ENCODE measurements around the gene ZNF555. TPM values are rescaled to one million over a fixed set of nuclear protein-coding genes. Genes with fewer than 3 reads are reported as not detected.

ZNF555 gene
- total RNA-seq, 4 donors from 2014 or later: 1.9 to 5.5 (median 2.7) TPM

DNA sequence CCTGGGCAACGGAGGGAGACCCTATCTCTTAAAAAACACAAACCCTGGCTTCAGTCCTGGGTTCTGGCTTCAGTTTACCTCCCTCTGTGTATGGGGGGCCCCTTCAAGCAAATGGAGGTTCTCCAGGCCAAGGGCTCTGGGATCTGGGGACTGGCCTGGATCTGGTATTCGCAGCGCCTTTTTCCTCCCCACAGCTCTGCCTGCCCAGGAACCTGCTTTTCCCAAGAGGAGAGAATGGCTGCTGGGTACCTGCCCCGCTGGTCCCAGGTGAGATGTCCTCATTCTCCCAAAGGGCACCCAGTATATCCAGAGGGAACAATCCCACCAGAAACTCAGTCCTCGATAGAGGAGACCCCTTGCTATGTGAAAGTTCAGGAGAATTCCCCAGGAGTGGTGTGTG lies 18.4 kb upstream of the ZNF555 start:
- peaks cover 0 to 8% of the 10 kb centered on the region in 2 donors for H3K4me1 ChIP-seq
- DNase-seq: no peak
- TF ChIP-seq, protein P1, sequence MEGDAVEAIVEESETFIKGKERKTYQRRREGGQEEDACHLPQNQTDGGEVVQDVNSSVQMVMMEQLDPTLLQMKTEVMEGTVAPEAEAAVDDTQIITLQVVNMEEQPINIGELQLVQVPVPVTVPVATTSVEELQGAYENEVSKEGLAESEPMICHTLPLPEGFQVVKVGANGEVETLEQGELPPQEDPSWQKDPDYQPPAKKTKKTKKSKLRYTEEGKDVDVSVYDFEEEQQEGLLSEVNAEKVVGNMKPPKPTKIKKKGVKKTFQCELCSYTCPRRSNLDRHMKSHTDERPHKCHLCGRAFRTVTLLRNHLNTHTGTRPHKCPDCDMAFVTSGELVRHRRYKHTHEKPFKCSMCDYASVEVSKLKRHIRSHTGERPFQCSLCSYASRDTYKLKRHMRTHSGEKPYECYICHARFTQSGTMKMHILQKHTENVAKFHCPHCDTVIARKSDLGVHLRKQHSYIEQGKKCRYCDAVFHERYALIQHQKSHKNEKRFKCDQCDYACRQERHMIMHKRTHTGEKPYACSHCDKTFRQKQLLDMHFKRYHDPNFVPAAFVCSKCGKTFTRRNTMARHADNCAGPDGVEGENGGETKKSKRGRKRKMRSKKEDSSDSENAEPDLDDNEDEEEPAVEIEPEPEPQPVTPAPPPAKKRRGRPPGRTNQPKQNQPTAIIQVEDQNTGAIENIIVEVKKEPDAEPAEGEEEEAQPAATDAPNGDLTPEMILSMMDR (IDR thresholded peaks at IDR 0.05 in 4 of 5, conservative IDR thresholded peaks at IDR 0.05 in 1 of 5): no peak
- TF ChIP-seq POLR2A (IDR thresholded peaks at IDR 0.05): no peak
- H3K9me3 ChIP-seq: no peaks in the 10 kb centered on the region
- peaks cover 0 to 19% of the 10 kb centered on the region in 2 donors for H3K36me3 ChIP-seq
- intact Hi-C loops (cut with DNase I; ENCODE audit: low total_unique reads) (no loop called here), in situ Hi-C loops (cut with MboI; ENCODE audit: low sequenced_read_pairs in 4 of 4) (loop anchor here in 1 of 4 donors (10.0 kb wide), 1 partner anchor 52 kb away; no protein-coding TSS in a partner anchor)
- no peaks in the 10 kb centered on the region for H3K27me3 ChIP-seq
- no peak overlapping the region for H3K4me3 ChIP-seq
- no peak for ATAC-seq
- no peak overlapping the region for H3K27ac ChIP-seq

DNA sequence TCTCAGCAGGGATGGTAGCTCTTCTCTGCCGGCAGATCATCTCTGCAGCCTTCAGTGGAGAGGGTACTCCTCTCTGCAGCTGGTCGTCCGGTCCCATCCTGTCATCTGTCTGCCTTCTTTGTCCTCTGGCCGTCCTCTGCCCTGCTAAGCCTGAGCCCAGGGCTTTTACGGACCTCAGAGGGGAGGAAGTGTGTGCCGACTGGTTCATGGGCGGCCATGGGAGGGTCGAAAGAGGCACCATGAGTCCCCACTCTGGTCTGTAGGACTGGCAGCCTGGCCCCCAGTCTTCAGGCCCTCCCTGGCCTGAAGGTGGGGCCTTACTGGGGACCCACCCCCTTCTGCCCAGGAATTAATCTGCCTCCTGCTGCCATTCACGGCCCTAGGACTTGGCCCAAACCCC lies 17.6 kb upstream of the ZNF555 start:
- H3K9me3 ChIP-seq: no peaks in the 10 kb centered on the region
- in situ Hi-C loops (cut with MboI; ENCODE audit: low sequenced_read_pairs in 4 of 4): loop anchor here in 1 of 4 donors (10.0 kb wide), 1 partner anchor 51 kb away; no protein-coding TSS in a partner anchor
- H3K27me3 ChIP-seq: no peaks in the 10 kb centered on the region
- no peak for TF ChIP-seq POLR2A (IDR thresholded peaks at IDR 0.05)
- TF ChIP-seq, protein P1 (IDR thresholded peaks at IDR 0.05 in 4 of 5, conservative IDR thresholded peaks at IDR 0.05 in 1 of 5): no peak
- DNase-seq (no peak), ATAC-seq (no peak)
- no peak overlapping the region for H3K27ac ChIP-seq
- no peak overlapping the region for H3K4me3 ChIP-seq
- peaks cover 0 to 8% of the 10 kb centered on the region in 2 donors for H3K4me1 ChIP-seq
- intact Hi-C loops (cut with DNase I; ENCODE audit: low total_unique reads): no loop called here
- peaks cover 0 to 27% of the 10 kb centered on the region in 2 donors for H3K36me3 ChIP-seq

DNA sequence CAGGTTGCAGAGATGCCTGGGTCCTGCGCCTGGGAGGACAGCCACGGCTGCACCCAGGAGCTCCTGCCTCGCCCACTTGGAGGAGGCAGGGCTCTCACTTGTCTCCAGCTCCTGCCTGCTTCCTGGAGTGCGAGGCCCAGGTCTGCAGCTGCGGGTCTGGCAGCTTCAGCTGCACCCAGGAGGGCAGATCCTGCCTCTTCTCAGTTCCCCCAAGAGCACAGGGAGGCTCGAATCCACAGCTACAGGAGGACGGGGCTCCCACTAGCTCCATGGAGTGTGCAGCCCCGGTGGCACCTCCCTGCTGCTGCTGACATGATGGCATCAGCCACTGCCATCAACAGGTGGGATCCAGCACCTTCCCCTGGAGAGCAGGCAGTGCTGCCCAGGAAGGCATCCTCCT lies 17.1 kb upstream of the ZNF555 start:
- peaks cover 0 to 8% of the 10 kb centered on the region in 2 donors for H3K4me1 ChIP-seq
- intact Hi-C loops (cut with DNase I; ENCODE audit: low total_unique reads): no loop called here
- ATAC-seq (no peak), DNase-seq (no peak)
- peaks cover 0 to 29% of the 10 kb centered on the region in 2 donors for H3K36me3 ChIP-seq
- in situ Hi-C loops (cut with MboI; ENCODE audit: low sequenced_read_pairs in 4 of 4): loop anchor here in 1 of 4 donors (10.0 kb wide), 1 partner anchor 51 kb away; no protein-coding TSS in a partner anchor
- TF ChIP-seq, protein P1 (IDR thresholded peaks at IDR 0.05 in 4 of 5, conservative IDR thresholded peaks at IDR 0.05 in 1 of 5): no peak
- no peak for TF ChIP-seq POLR2A (IDR thresholded peaks at IDR 0.05)
- H3K4me3 ChIP-seq: no peak overlapping the region
- no peaks in the 10 kb centered on the region for H3K27me3 ChIP-seq
- H3K27ac ChIP-seq: no peak overlapping the region
- no peaks in the 10 kb centered on the region for H3K9me3 ChIP-seq

DNA sequence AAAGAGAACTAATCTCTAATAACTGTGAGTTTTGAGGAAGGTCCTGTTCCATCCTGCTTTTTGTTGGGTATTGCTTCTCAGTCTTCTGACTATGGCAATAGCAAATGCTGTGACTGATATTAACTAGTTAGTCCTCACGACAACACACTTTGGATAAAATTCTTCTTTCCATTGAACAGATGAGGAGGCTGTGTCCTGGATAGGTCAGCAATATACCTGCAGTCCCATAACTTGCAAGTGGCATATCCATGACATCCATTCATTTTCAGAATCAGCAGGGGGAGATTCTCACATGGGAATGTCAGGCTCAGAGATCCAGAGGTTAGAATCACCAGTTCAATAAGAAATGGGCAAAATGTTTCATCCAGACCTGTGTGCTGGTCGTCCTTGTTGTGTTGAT lies 14.3 kb upstream of the ZNF555 start:
- DNase-seq (no peak), ATAC-seq (no peak)
- no peaks in the 10 kb centered on the region for H3K27me3 ChIP-seq
- H3K4me3 ChIP-seq: no peak overlapping the region
- intact Hi-C loops (cut with DNase I; ENCODE audit: low total_unique reads): no loop called here
- no peak for TF ChIP-seq POLR2A (IDR thresholded peaks at IDR 0.05)
- TF ChIP-seq, protein P1 (IDR thresholded peaks at IDR 0.05 in 4 of 5, conservative IDR thresholded peaks at IDR 0.05 in 1 of 5): no peak
- peaks cover 0 to 41% of the 10 kb centered on the region in 2 donors for H3K36me3 ChIP-seq
- no peak overlapping the region for H3K27ac ChIP-seq
- no peaks in the 10 kb centered on the region for H3K4me1 ChIP-seq
- in situ Hi-C loops (cut with MboI; ENCODE audit: low sequenced_read_pairs in 4 of 4): loop anchor here in 1 of 4 donors (10.0 kb wide), 1 partner anchor 48 kb away; no protein-coding TSS in a partner anchor
- H3K9me3 ChIP-seq: peaks cover 0 to 3% (median 0%) of the 10 kb centered on the region in 3 donors
